ENCODE data around the gene EPS15. TPM values are rescaled to one million over a fixed set of nuclear protein-coding genes. Genes with fewer than 3 reads are reported as not detected.

Gene EPS15
- total RNA-seq, 1 donor from 2014 or later = 88.5 TPM

GRCh38 chr1:51349862-51350261 is 169.2 kb downstream of the EPS15 start:
- no peaks in the 10 kb centered on the region for H3K9me3 ChIP-seq
- H3K4me3 ChIP-seq = no peak overlapping the region
- TF ChIP-seq CTCF (IDR thresholded peaks at IDR 0.05) = no peak
- ATAC-seq (no peak), DNase-seq (no peak)
- H3K36me3 ChIP-seq = peaks cover 22% of the 10 kb centered on the region
- no peaks in the 10 kb centered on the region for H3K4me1 ChIP-seq
- intact Hi-C loops (cut with DNase I) = no loop called here
- H3K27me3 ChIP-seq = peaks cover 5% of the 10 kb centered on the region
- no peak overlapping the region for H3K27ac ChIP-seq

- H3K27me3 ChIP-seq = peaks cover 22% of the 10 kb centered on the region
- TF ChIP-seq CTCF (IDR thresholded peaks at IDR 0.05) = no peak
- no peaks in the 10 kb centered on the region for H3K9me3 ChIP-seq
- H3K27ac ChIP-seq = no peak overlapping the region
- peaks cover 3% of the 10 kb centered on the region for H3K4me1 ChIP-seq
- ATAC-seq = no peak
- intact Hi-C loops (cut with DNase I) = no loop called here
- H3K4me3 ChIP-seq = no peak overlapping the region
- peaks cover 5% of the 10 kb centered on the region for H3K36me3 ChIP-seq
- no peak for DNase-seq
Observed at GRCh38 chr1:51348147-51348527, 170.9 kb downstream of the EPS15 start.

- ATAC-seq = no peak
- intact Hi-C loops (cut with DNase I) = no loop called here
Observed at GRCh38 chr1:51347398-51348146, 171.5 kb downstream of the EPS15 start.

GRCh38 chr1:51346086-51346942 is 172.8 kb downstream of the EPS15 start:
- peaks cover 3% of the 10 kb centered on the region for H3K4me1 ChIP-seq
- ATAC-seq = no peak
- intact Hi-C loops (cut with DNase I) = no loop called here

More at GRCh38 chr1:51347398-51348146, 171.5 kb downstream of the EPS15 start:
- H3K27ac ChIP-seq = no peak overlapping the region
- H3K4me1 ChIP-seq = peaks cover 3% of the 10 kb centered on the region
- no peak for DNase-seq
- no peak for TF ChIP-seq CTCF (IDR thresholded peaks at IDR 0.05)
- no peaks in the 10 kb centered on the region for H3K36me3 ChIP-seq
- H3K27me3 ChIP-seq = peaks cover 22% of the 10 kb centered on the region
- no peak overlapping the region for H3K4me3 ChIP-seq
- H3K9me3 ChIP-seq = no peaks in the 10 kb centered on the region

GRCh38 chr1:51345300-51345687 is 173.8 kb downstream of the EPS15 start:
- ATAC-seq (no peak), DNase-seq (no peak)
- peaks cover 3% of the 10 kb centered on the region for H3K4me1 ChIP-seq
- no peaks in the 10 kb centered on the region for H3K36me3 ChIP-seq
- no peak overlapping the region for H3K27ac ChIP-seq
- intact Hi-C loops (cut with DNase I) = no loop called here
- H3K9me3 ChIP-seq = no peaks in the 10 kb centered on the region
- TF ChIP-seq CTCF (IDR thresholded peaks at IDR 0.05) = no peak
- peaks cover 22% of the 10 kb centered on the region for H3K27me3 ChIP-seq
- H3K4me3 ChIP-seq = no peak overlapping the region

More at GRCh38 chr1:51346086-51346942, 172.8 kb downstream of the EPS15 start:
- Histone ChIP-seq H3K27ac (no peak overlapping the region), H3K27me3 (peaks cover 22% of the 10 kb centered on the region), H3K36me3 (no peaks in the 10 kb centered on the region), H3K4me3 (no peak overlapping the region), H3K9me3 (no peaks in the 10 kb centered on the region)
- no peak for TF ChIP-seq CTCF (IDR thresholded peaks at IDR 0.05)
- no peak for DNase-seq
